ENCODE results near the gene IRX2.

The IRX2 gene

DNA sequence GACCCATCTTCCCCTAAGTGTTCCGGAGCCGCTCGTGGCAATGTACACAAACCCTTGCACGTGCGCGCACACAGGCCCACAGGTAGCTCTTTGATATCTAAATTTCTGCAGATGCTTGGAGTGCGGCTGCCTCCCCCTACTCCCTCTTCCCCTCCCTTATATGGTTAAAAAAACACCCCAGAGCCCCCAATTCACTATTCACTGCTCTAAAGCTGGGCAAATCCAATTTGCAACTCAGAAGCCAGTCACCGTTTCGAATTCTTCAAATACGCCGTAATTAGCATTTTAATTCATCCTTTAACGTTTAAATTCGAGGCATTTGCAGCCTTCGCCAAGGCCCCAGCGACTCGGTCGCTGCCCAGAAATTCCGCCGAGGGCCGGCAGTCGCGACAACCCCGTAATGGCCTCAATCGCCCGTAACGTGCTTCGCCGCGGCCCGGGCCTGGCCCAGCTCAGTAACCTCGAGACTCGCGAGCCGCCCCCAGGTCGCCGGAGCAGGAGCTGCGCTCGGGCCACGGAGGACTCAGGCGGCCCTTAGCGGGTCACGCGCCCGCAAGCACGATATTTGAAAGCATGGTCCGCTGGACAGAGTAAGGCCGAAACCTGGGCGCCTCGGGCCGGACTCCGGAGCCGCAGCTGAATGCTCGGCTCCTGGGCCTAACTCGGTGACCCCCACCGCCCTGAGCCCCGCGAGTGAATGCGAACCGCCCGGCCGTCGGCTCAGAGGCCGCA lies 1.3 kb downstream of the IRX2 start:
- TF ChIP-seq, protein P1, sequence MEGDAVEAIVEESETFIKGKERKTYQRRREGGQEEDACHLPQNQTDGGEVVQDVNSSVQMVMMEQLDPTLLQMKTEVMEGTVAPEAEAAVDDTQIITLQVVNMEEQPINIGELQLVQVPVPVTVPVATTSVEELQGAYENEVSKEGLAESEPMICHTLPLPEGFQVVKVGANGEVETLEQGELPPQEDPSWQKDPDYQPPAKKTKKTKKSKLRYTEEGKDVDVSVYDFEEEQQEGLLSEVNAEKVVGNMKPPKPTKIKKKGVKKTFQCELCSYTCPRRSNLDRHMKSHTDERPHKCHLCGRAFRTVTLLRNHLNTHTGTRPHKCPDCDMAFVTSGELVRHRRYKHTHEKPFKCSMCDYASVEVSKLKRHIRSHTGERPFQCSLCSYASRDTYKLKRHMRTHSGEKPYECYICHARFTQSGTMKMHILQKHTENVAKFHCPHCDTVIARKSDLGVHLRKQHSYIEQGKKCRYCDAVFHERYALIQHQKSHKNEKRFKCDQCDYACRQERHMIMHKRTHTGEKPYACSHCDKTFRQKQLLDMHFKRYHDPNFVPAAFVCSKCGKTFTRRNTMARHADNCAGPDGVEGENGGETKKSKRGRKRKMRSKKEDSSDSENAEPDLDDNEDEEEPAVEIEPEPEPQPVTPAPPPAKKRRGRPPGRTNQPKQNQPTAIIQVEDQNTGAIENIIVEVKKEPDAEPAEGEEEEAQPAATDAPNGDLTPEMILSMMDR (IDR thresholded peaks at IDR 0.05; ENCODE audit: low read depth, low read length), result no peak
- no peak for DNase-seq
- peaks cover 14% of the 10 kb centered on the region for H3K27me3 ChIP-seq
- no peaks in the 10 kb centered on the region for H3K36me3 ChIP-seq
- no peak overlapping the region for H3K4me3 ChIP-seq (ENCODE audit: low read depth, low read length)
- no peaks in the 10 kb centered on the region for H3K4me1 ChIP-seq
- H3K9me3 ChIP-seq, result no peaks in the 10 kb centered on the region

DNA sequence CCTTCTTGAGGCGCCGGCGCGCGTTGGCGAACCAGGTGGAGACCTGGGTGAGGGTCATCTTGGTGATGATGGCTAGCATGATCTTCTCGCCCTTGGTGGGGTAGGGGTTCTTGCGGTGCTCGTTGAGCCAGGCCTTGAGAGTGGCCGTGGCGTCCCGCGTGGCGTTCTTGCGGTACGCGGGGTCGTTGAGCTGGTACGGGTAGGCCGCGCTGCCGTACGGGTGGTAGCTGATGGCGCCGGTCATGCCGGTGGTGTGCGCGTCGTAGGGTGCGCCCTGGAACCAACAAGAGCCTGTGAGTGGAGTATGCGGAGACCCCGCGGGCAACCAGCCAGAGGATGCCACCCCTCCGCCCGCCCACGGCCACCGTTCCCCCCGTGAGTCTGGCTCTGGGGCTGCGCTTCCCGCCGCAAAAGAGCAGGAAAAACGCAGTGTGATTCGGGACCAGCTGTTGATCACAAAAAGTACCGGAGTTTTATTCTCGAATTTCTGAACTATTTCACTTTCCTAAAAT lies 1.9 kb downstream of the IRX2 start:
- no peak for DNase-seq
- Histone ChIP-seq H3K4me1 (no peaks in the 10 kb centered on the region), H3K27me3 (peaks cover 8% of the 10 kb centered on the region), H3K9me3 (no peaks in the 10 kb centered on the region), H3K4me3 (ENCODE audit: low read depth, low read length) (no peak overlapping the region), H3K36me3 (no peaks in the 10 kb centered on the region)
- TF ChIP-seq, protein P1 (IDR thresholded peaks at IDR 0.05; ENCODE audit: low read depth, low read length), result no peak

DNA sequence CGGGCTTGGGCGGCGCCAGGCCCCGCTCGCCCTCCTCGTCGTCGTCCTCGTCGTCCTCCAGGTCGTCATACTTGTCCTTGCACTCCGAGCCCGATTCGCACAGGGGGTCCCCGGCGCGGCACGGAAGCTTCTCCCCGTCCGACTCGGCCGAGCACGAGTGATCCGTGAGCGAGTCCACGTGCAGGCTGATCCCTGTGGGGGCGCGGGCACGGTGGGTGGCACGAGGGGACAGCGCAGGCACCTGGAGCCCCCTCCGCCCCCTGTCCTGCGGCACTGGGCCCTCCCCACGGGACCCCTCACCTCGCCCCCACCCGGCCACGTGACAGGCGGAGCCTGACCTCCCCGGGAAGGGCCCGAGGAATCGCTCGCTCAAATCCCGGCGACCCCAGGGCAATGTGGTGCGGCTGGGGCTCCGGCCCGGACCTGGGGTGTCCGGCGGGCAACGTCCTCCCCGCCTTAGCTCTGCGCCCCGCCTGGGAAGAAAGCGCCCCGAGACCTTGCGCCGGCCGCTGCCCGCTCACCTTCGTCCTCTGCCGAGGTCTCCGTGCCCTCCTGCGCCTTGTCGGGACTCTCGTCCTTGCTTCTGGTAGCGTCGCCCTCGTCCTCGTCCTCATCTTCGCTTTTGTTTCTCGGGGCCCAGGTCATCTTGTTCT lies 2.5 kb downstream of the IRX2 start:
- Histone ChIP-seq H3K9me3 (no peaks in the 10 kb centered on the region), H3K27me3 (peaks cover 6% of the 10 kb centered on the region), H3K4me3 (ENCODE audit: low read depth, low read length) (no peak overlapping the region), H3K36me3 (no peaks in the 10 kb centered on the region), H3K4me1 (no peaks in the 10 kb centered on the region)
- TF ChIP-seq, protein P1 (IDR thresholded peaks at IDR 0.05; ENCODE audit: low read depth, low read length), result no peak
- no peak for DNase-seq

DNA sequence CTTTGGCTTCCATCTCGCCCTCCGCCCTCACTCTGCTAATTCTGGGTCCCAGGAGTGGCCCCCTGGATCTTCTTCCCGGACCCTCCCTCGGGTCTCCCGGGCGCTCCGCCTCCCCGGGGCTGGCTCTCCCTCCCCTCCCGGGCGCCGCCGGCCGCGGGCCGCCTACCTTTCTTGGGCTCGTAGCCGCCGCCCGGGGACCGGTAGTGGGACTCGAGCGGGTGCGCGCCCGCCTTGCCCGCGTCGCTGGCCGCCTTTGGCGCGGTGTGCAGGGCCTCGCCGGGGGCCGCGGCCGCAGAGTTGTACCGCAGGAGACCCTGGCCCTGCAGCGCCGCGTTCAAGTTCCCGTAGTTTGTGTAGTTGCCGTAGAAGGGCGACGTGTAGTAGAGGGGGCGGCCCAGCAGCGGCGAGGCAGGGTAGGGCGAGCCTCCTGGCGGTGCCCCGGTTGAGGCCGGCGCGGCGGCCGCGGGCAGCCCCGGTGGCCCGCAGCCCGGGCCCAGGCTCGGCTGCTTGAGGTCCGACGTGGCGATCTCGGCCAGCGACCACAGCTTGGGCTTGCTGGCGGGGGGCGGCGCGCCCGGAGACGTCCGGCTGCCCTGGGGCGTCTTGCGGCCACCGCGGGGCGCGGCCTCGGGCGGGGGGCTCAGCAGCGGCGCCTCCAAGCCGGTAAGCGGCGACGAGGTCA lies 3.2 kb downstream of the IRX2 start:
- Histone ChIP-seq H3K27me3 (peaks cover 10% of the 10 kb centered on the region), H3K9me3 (no peaks in the 10 kb centered on the region), H3K4me3 (ENCODE audit: low read depth, low read length) (no peak overlapping the region), H3K4me1 (no peaks in the 10 kb centered on the region), H3K36me3 (no peaks in the 10 kb centered on the region)
- DNase-seq, result no peak
- TF ChIP-seq, protein P1 (IDR thresholded peaks at IDR 0.05; ENCODE audit: low read depth, low read length), result no peak

DNA sequence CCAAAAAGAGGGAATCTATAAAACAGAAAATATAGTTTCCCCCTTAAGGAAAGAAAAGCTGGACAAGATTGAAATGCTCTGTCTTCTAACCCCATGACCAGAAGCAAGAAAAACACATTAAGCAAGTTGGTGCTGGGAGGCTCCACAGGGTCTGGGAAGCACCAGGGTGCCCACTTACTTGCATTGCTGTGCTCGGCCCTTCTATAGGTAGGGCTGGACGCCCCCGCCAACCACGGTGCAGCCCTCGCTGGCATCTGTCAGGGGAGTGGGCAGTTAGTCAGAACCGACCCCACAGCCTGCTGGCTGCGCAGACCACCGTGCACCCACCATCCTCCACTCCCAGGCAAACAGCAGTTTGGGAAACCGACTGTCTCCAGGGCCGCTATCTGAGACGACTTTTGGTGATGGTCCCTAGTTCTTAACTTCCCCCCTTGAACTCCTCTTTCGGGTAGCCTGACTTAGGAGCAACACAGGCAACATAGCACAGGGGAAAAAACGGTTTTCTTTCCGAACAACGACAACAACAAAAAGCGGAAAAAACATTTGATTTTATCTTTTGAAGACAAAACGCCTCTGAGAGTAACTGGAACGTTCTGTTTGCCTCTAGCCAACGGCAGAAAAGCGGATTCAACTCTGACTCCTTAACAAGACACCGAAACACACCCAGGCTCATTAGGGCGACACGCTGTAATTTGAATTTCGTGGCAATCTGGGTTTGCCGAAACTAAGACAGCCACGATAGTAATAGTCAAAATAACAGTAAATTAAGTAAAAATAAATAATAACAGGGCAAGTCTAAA lies 3.9 kb downstream of the IRX2 start:
- peaks cover 5% of the 10 kb centered on the region for H3K27me3 ChIP-seq
- DNase-seq, result no peak
- H3K4me1 ChIP-seq, result no peaks in the 10 kb centered on the region
- no peaks in the 10 kb centered on the region for H3K36me3 ChIP-seq
- no peaks in the 10 kb centered on the region for H3K9me3 ChIP-seq
- TF ChIP-seq, protein P1 (IDR thresholded peaks at IDR 0.05; ENCODE audit: low read depth, low read length), result no peak
- no peak overlapping the region for H3K4me3 ChIP-seq (ENCODE audit: low read depth, low read length)
